GM18526 (cell line): ENCODE measurements around the gene TMEM175.

Experiments used
- POLR2A ChIP-seq: IDR thresholded peaks from 3 replicates; pipeline ENCODE4 v1.6.1; 2011; ENCODE audit not compliant: insufficient read length; ENCODE audit errors: extremely low read depth

The TMEM175 gene

DNA sequence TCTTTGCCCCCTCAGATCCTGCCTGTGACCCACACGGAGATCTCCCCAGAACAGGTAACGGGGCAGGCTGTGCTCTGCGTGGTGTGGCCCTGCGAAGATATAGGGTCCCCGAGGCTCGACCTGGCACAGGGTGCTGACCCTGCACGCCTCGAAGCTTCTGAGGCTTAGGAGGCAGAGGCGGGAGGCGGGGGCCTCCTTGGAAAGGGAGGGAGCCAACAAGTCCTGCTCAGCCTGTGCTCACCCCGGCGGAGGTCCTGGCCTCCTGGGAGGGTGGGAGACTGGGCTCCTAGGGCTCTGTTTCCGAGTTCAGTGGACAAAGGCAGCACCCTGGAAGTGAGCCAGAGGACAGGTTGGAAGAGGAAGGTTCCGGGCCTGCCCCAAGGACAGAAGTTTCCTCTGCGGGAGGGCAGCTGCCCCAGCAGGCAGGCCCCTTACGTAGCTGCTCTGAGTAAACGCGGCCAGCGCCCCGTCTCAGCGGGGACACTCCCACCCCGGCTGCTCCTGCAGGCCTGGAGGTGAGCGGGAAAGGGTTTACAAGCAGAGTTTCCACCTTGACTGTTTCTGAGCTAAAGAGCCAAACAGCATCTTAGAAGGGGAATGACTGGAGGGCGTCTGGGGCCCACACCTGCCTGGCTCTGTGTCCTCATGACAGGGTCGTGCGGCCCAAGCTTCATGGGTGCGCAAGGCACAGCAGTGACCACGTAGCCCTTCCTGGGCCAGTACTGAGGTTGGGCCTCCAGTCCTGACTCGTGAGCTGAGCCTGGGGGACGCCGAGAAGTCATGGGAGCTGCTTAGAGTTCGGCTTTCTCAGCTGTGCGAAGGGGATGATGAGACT, 16.1 kb downstream of the TMEM175 start:
- TF ChIP-seq POLR2A, result no peak

DNA sequence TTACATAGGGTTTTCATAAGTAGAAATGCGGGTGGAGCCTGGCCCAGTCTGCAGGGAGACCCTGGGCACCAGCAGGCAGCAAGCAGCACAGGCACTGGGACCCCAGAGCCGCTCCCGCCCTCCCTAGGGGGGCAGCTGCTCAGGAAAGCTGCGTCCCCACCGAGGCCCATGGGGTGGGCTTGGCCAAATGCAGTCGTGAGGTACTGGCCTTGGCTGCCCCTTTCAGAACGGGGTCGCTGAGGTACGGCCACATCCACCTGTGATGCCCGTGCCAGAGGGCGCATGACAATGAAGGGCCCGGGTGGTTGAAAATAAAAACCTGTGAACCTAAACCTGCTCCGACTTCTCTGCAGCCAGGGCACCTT, 16.7 kb downstream of the TMEM175 start:
- TF ChIP-seq POLR2A, result no peak

DNA sequence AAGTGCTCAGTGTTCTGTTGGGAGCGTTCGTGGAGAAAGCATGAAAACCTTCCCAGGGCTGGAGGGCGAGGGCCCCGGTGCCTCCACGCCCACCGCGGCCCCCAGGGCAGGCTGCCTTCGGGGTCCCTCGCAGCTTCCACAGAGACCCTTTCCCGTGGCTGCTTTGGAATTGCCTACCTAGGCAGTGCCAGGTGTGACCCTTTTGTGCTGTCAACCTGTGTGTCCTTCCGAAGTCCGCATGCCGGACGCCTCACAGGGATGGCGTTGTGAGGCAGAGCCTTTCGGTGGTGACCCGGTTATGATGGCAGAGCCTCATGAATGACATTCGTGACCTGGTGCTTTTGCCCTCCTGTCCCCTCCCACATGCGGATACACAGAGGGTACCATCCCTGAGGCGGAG, 17.4 kb downstream of the TMEM175 start:
- no peak for TF ChIP-seq POLR2A

DNA sequence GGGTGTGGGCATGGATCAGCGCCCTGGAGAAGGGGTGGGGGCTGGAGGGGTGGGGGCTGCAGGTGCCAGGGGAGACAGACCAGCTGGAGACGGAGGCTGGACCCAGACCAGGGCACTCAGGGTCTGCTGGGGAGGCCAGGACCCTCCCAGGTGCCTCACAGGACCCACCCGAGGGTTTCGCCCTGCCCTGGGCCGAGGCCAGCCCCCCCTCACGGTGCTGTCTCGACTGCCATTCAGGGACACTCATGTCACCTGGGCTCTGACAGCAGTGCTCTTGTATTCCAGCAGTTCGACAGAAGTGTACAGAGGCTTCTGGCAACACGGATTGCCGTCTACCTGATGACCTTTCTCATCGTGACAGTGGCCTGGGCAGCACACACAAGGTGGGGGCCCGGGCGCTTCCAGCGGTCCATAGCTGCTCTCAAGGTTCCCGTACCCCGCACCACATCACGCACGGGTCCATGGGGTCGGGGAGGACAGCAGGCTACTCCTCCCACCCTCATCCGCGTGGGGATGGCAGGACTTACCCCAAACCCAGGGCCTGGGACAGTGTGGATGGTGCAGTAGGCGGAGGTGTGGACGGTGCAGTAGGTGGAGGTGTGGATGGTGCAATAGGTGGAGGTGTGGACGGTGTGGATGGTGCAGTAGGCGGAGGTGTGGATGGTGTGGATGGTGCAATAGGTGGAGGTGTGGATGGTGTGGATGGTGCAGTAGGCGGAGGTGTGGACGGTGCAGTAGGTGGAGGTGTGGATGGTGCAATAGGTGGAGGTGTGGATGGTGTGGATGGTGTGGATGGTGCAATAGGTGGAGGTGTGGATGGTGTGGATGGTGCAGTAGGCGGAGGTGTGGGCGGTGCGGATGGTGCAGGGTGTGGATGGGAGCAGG, 18.1 kb downstream of the TMEM175 start:
- TF ChIP-seq POLR2A, result no peak

DNA sequence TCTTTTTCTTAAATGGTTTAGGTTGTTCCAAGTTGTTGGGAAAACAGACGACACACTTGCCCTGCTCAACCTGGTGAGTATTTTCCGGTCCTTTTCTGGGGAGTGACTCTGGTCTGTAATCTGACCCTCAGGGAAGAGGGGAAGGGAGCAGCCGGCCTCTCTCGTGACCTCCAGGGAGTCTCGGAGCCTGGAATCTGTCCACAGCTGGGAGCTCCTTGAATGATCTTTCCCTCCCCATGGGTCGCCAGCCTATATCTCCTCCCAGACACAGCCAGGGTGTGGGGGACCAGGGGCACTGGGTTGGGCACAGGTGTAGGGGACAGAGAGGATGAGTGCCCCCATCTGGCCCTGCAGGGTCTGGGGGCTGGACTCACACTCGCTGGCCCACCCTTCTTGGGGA, 18.9 kb downstream of the TMEM175 start:
- no peak for TF ChIP-seq POLR2A

DNA sequence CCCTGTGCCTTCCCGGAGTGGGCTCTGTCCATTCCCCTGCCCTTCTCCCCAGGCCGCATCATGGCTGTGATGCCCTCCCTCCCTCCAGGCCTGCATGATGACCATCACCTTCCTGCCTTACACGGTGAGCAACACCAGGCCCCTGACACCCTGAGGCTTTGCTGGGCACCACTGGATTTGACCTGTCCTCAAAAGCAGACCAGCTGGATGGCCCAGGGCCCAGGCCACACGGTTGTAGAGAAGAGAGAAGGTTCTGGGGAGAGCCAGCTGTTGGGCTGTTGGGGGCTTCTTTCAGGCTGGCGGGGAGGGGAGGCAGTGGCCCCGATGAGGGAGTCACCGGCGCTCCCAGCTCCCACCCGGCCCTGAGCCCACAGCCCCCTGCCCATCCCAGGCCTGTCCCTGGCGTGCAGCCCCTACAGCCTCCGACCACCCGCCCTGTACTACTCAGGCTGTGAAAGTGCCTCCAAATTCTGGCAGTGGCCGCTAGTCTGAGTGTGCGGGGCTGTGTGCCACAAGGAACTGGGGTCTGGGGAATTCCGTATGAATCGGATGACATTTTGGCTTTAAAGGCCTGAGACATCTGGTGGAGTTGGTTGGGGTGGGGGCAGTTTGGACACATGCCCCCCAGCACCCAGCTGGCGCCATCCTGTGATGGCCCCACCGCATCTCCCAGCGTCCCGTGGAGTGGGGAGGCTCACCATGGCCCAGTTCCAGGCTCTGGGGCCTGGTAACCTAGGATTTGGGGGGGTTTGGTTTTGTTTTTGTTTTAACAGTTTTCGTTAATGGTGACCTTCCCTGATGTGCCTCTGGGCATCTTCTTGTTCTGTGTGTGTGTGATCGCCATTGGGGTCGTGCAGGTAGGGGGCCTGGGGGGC, 19.6 kb downstream of the TMEM175 start:
- TF ChIP-seq POLR2A, result no peak

DNA sequence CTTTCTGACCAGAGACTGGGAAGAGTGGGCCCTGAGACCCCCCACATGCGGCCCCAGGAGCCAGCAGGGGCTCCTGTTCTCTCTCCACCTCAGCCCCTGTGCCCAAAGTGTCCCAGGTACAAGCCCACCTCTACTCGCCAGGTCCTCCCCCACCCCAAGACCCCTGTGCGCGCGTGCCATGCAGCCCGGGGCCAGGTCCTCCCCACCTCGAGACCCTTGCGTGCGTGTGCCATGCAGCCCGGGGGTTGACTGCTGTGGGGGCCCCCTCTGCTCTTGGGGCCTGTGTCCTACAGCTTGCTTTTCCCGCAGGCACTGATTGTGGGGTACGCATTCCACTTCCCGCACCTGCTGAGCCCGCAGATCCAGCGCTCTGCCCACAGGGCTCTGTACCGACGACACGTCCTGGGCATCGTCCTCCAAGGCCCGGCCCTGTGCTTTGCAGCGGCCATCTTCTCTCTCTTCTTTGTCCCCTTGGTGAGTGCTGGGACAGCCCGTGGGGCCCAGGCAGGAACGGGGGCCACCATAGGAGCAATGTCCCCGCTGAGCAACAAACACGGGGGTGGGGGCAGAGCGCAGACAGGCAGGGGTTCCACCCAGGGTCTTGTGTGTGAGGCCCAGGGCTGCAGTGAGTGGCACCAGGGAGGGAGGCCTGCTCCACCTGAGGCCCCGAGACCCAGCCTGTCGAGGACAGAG, 20.8 kb downstream of the TMEM175 start:
- TF ChIP-seq POLR2A, result no peak

DNA sequence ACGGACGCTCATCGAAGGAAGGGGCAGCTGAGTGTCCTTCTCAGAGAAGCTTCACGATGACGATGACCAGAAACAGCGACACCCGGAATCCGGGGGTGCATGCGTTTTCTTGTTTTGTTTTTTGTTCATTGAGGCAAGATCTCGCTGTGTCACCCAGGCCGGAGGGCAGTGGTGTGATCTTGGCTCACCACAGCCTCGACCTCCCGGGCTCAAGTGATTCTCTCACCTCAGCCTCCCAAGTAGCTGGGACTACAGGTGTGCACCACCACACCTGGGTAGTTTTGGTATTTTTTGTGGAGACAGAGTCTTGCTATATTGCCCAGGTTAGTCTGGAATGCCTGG, 21.3 kb downstream of the TMEM175 start:
- TF ChIP-seq POLR2A, result no peak

DNA sequence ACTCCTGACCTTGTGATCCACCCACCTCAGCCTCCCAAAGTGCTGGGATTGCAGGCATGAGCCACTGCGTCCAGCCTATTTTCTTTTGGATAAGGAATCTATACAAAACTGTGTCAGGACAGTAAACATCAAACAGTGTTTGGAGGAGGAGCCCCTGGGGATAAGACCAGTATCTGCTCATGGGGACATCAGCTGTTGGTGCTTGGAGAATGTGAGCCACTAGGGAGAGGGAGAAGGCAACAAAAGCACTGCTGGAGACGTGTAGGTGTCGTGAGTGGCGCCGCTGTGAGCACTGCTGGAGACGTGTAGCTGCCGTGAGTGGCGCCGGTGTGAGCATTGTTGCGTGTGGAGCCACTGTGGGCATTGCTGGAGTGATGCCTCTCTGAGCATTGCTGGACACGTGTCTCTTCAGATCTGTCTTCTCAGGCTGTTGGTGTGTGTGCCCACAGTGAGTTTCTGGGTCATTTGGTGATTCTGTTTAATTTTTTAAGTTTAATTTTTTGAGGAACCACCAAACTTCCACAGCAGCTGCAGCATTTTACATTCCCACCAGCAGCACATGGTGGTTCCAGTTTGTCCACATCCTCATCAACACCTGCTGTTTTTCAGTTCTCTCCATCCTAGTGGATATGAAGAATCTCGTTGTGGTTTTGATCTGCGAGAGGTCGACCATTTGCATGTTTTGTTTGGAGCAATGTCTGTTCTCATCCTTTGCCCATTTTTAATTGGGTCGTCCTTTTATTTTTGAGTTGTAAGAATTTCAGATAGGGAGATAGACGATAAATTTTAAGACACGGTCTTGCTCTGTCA, 22.2 kb downstream of the TMEM175 start:
- TF ChIP-seq POLR2A, result no peak

DNA sequence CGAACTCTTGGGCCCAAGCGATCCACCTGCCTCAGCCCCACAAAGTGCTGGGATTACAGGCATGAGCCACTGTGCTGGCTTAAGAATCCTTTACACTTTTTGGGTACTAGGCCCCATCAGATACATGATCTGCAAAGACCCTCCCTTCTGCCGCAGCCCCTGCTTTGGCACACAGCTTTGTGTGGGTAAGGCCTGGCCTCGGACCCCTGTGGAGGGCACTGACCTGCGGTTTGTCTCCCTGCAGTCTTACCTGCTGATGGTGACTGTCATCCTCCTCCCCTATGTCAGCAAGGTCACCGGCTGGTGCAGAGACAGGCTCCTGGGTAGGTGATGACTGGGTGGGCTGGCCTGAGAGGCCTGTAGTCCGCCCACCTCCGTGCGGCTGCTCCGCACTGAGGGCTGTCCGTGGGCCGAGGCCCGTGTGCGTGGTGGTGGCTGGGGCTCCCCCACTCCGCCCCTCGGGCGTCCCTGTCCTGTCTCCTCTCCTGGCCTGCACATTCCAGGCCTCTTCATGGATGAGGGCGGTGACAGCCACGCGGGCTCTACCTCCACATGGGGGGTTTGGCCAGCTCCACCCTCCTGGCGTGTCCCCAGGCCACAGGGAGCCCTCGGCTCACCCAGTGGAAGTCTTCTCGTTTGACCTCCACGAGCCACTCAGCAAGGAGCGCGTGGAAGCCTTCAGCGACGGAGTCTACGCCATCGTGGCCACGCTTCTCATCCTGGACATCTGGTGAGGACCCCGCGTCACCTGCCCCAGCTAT, 23.1 kb downstream of the TMEM175 start:
- no peak for TF ChIP-seq POLR2A

DNA sequence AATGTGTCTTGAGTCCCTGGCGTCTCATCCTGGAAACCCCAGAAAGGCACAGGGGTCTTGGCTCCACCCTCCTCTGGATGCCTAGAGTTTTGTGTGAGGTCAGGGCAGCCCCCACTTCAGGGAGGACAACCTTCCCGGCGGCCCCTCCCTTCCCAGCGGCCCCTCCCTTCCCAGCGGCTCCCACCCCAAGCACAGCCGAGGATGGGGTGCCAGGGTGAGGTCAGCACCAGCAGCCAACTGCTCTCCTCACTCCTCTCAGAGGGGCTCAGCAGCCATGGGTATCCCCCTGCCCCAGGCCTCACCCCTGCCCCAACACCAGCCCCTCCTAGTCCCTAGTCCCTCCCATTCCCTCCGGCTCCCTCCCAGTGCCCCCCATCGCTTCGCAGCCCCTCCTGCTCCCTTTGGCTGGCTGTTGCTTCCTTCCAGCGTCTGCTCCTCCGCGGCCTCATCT, 23.7 kb downstream of the TMEM175 start:
- TF ChIP-seq POLR2A, result no peak

DNA sequence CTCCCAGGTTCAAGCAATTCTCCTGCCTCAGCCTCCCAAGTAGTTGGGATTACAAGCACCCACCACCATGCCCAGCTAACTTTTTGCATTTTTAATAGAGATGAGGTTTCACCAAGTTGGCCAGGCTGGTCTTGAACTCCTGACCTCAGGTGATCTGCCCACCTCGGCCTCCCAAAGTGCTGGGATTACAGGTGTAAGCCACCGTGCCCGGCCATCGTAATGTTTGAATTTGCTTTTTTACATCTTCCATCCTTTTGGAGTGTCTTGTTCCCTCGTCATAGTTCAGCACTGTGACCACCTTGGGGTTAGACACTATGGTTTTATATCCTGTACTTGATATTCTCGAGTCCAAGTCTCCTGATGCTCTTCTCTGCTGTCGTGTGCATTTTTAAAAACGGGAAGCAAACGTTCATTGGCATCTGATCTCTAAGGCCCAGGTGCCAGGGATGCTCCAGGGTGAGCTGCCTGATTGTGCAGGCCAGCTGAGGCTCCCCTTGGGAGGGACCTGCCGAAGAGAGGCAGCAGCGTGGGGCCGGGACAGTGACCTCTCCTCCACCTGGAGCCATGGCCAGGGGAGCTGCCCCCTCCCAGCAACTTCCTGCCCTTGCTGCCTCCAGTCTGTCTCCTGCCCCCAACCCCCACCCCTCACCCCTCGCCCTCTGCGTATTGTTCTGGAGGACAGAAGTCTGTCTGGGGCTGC, 24.4 kb downstream of the TMEM175 start:
- TF ChIP-seq POLR2A, result no peak

DNA sequence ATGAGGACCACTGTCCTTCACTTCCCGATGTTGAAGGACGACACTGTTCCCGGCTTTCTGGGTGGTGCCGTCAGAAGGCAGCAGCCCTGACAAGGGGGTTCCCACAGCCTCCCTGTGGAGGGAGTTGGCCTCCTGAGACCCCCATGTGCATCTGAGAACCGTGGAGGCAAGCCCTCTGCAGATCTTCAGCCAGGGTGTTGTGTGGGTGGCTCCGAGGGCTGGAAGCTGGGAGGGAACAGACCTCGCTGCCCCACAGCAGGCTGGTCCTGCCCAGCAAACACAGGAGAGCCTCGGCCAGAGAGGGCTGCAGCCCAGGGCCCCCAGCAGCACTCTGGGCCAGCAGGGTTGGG, 24.9 kb downstream of the TMEM175 start:
- no peak for TF ChIP-seq POLR2A
